ENCODE data around the gene PTER. TPM values are rescaled to one million over a fixed set of nuclear protein-coding genes. Genes with fewer than 3 reads are reported as not detected.

PTER gene
- total and polyA plus RNA-seq, 5 experiments from 2014 or later = 12.9 to 21.1 (median 15.0) TPM

DNA sequence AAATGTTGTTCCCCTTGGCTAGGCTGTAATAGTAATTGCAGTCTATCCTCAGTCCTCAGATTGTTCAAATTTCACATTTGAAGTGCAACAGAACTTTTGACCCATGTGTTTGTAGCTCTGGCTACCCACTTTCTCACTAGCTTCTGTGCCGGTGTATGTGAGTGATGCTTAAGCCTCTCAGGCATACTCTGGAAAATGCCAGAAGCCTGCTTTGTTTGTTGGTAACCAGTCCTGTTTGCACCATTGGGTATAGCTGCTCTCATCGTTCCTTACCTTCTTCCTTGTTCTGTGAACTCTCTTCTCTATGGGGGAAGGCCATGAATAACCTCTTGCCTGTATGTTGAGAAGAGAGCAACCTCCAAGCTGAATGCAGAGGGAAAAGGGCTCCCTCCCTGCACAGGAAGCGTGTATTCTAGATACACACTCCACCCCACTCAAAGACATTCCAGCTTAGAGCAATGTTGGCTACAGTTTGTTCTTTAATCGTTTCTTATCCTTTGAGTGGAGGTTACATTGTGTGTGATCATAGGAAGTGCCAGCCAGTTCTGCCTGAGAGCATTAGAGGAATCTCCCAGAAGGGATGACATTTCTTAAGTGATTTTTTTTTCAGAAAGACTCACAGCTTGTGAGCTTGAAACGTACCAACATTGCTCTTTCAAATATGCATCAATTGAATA is 44.4 kb downstream of the PTER start:
- H3K27me3 Mint-ChIP-seq = no peaks in the 10 kb centered on the region
- H3K4me1 Mint-ChIP-seq = peaks cover 0 to 12% (median 6%) of the 10 kb centered on the region in 4 donors
- DNase-seq (no peak), ATAC-seq (no peak)
- H3K4me3 Mint-ChIP-seq = no peak overlapping the region
- peak overlapping the region in 3 of 10 donors; percentile 17 to 56 (median 33) for H3K27ac Mint-ChIP-seq
- POLR2A ChIA-PET = no interaction called here
- H3K9me3 Mint-ChIP-seq = no peaks in the 10 kb centered on the region
- peaks cover 0 to 40% (median 20%) of the 10 kb centered on the region in 3 donors for H3K36me3 Mint-ChIP-seq

DNA sequence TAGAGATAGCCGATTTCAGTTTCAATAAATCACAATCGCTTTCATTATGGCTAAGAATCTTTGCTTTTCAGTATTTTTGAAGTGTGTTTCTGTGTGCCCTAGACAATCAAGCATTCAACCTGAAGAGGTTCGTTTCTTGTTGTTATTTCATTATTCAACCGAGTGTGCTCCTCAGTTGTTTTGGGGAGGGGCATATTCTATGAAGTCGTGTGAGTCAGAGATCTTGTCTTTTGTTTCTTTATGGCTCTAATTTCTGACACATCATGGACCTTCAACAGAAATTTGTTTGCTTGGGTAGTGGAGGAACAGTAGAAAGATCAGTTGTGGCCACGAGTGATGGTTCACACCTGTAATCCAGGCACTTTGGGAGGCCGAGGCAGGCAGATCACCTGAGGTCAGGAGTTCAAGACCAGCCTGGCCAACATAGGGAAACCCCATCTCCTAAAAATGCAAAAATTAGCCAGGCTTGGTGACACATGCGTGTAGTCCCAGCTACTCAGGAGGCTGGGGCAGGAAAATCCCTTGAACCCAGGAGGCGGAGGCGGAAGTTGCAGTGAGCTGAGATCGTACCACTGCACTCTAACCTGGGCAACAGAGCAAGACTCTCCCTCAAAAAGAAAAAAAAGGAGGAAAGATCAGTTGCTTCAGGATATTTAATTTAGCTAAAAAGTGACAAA is 46.6 kb downstream of the PTER start:
- Mint-ChIP-seq H3K36me3 (peaks cover 0 to 49% (median 36%) of the 10 kb centered on the region in 3 donors), H3K4me1 (peaks cover 0 to 12% (median 6%) of the 10 kb centered on the region in 4 donors), H3K4me3 (no peak overlapping the region), H3K27ac (no peak overlapping the region), H3K27me3 (no peaks in the 10 kb centered on the region), H3K9me3 (no peaks in the 10 kb centered on the region)
- POLR2A ChIA-PET = no interaction called here
- DNase-seq = no peak
- no peak for ATAC-seq

DNA sequence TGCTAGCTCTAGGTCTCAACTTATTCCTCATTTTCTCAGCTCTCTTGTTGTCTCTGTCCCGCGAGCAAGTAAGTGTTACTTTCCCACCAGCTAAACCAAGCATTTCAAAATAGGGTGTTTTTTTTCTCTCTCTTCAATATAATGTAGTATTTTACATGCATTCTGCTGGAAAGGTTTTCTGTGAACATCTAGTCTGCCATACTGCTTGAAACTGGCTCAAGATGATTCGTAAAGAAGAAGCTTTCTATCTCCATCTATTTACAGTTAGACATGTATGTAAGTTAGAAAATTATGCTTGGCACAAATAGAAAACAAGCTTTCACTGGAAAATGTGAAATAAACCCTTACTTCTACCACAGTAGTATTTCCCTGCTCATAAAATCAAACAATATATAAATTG is 53.7 kb downstream of the PTER start:
- Mint-ChIP-seq H3K27ac (no peak overlapping the region), H3K9me3 (no peaks in the 10 kb centered on the region)
- POLR2A ChIA-PET = no interaction called here

DNA sequence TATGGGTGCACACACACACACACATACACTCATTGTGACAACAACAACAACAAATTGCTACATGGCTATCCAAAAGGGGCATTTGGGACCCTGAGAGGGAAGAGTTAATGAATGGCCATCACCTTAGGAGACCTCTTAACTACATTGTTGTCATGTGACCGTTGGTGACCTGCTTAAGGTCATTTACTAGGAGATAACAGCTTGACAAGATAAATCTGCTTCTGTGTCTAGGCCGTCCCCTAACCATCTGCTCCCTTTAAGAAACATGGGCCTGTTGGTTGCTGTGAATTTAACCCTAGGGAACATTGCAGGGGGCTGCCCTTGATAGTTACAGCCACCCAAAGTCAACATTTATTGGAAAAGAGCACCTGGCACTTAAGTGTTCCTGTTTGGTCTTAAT is 55.1 kb downstream of the PTER start:
- no peaks in the 10 kb centered on the region for H3K27me3 Mint-ChIP-seq
- no peaks in the 10 kb centered on the region for H3K9me3 Mint-ChIP-seq
- POLR2A ChIA-PET = no interaction called here
- peaks cover 0 to 6% (median under 1%) of the 10 kb centered on the region in 4 donors for H3K4me1 Mint-ChIP-seq
- DNase-seq (no peak), ATAC-seq (no peak)
- peaks cover 8 to 66% (median 47%) of the 10 kb centered on the region in 3 donors for H3K36me3 Mint-ChIP-seq
- no peak overlapping the region for H3K27ac Mint-ChIP-seq
- no peak overlapping the region for H3K4me3 Mint-ChIP-seq

More for the DNA sequence above, 53.7 kb downstream of the PTER start:
- Mint-ChIP-seq H3K36me3 (peaks cover 8 to 68% (median 55%) of the 10 kb centered on the region in 3 donors), H3K4me3 (no peak overlapping the region), H3K4me1 (peaks cover 0 to 6% (median 1%) of the 10 kb centered on the region in 4 donors), H3K27me3 (no peaks in the 10 kb centered on the region)
- no peak for ATAC-seq
- no peak for DNase-seq

DNA sequence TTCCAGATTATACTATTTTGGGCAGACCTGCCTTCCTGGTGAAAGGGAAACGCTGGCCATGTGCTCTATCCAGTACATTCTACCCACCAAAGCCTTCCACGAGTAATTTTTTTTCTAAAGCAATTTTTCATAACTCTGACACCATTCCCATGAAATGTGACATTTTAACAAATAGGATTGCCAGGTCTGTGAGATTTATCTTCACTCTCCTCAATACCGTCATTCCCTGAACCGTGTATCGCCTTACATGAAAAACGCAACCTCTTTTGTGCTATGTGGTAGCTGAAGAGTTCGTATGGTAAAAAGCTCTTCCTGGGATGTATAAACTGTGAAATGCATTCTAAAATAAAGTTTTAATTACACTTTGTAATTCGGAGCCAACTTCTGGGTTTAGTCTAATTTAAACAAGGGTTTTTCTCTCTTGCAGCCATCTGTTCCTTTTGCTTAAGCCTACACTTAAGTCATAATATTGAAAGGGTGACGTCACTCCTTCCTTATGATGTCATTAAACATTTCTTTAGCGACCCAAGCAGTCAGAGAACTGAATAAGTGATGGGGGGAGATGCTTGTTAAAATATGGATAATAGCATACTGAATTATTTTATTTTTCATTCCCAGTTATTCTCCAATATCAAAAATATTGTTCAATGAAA is 57.2 kb downstream of the PTER start:
- POLR2A ChIA-PET = no interaction called here
- Mint-ChIP-seq H3K4me1 (peaks cover 0 to 3% (median under 1%) of the 10 kb centered on the region in 4 donors), H3K9me3 (no peaks in the 10 kb centered on the region), H3K4me3 (no peak overlapping the region), H3K27ac (no peak overlapping the region), H3K27me3 (no peaks in the 10 kb centered on the region), H3K36me3 (peaks cover 9 to 71% (median 42%) of the 10 kb centered on the region in 3 donors)
- DNase-seq (no peak), ATAC-seq (no peak)

DNA sequence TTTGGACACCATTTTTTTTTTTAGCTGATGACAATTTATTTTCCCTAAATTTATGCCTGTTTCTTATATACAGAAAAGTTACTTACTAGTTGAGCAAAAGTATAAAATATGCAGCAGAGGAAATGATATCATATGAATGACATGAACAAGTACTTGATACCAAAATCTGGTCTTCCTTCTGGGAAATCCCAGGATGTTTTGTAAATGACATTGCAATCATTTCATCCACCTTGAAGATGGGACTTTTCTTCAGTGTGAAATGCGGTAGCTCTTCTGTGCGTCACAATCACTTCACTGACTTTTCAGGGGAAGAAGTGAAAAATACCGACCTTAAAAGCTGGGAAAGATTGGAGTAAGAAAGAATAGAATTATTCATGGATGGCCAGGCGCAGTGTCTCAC is 61.1 kb downstream of the PTER start:
- peaks cover 4 to 52% (median 45%) of the 10 kb centered on the region in 3 donors for H3K36me3 Mint-ChIP-seq
- peaks cover 0 to 1% (median 0%) of the 10 kb centered on the region in 4 donors for H3K4me1 Mint-ChIP-seq
- no peak for DNase-seq
- H3K27me3 Mint-ChIP-seq = no peaks in the 10 kb centered on the region
- H3K4me3 Mint-ChIP-seq = no peak overlapping the region
- H3K27ac Mint-ChIP-seq = no peak overlapping the region
- ATAC-seq = no peak
- H3K9me3 Mint-ChIP-seq = no peaks in the 10 kb centered on the region
- POLR2A ChIA-PET = no interaction called here

DNA sequence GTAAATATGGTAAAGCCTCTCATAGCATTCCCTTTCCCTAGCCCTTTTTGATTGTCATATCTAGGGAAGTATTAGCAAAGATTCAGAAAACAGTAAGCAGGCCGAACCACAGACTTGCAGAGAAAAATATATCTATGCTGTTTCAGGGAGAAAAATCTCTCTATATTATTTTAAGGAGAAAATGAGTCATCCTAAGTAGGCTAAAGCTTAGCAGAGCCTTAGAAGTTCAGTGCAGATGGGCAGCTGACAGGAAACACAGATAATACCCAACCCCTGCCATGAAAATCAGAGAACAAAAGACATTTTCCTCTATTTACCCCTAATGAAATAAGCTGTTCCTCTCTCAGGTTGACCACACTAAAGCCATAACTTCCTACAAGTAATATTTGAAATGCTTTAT is 68.4 kb downstream of the PTER start:
- no peak for DNase-seq
- Mint-ChIP-seq H3K4me1 (peaks cover 0 to 6% (median under 1%) of the 10 kb centered on the region in 4 donors), H3K9me3 (no peaks in the 10 kb centered on the region), H3K27me3 (no peaks in the 10 kb centered on the region), H3K4me3 (no peak overlapping the region), H3K27ac (no peak overlapping the region), H3K36me3 (peaks cover 11 to 27% (median 23%) of the 10 kb centered on the region in 3 donors)
- POLR2A ChIA-PET = no interaction called here
- no peak for ATAC-seq

DNA sequence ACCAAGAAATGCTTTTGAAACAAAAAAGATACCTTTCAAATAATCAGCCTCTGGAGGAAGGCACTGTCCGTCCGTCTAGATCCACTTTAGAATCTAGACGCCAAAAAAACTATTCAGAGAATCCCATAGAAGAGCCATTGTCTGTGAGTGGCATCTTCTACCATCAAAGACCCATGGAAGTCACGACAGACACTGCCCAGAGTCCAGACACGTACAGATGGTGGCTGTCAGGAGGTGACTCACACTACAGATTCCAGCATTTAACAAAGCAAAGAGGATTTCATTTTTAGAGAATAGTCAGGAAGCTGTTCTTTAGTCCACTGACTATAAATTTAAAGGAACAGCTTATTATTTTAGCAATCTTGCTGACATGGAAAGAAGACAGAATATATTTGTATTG is 73.2 kb downstream of the PTER start:
- ATAC-seq (no peak), DNase-seq (no peak)
- H3K4me3 Mint-ChIP-seq = no peak overlapping the region
- peaks cover 11 to 48% (median 20%) of the 10 kb centered on the region in 3 donors for H3K36me3 Mint-ChIP-seq
- H3K27ac Mint-ChIP-seq = no peak overlapping the region
- H3K9me3 Mint-ChIP-seq = no peaks in the 10 kb centered on the region
- POLR2A ChIA-PET = no interaction called here
- H3K27me3 Mint-ChIP-seq = no peaks in the 10 kb centered on the region
- peaks cover 0 to 3% (median 0%) of the 10 kb centered on the region in 4 donors for H3K4me1 Mint-ChIP-seq

DNA sequence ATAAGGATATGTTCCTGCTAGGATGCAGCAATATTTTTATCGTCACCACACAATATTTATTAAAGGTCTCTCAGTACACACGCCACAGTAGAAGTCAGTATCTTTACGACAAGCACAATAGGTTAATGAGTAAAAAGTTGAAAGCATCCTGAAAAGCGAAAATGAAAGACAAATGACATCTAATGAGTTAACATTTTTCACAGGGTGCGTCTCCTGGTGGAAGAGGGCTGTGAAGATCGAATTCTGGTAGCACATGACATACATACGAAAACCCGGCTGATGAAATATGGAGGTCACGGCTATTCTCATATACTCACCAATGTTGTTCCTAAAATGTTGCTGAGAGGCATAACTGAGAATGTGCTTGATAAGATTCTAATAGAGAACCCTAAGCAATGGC is 74.0 kb downstream of the PTER start:
- Mint-ChIP-seq H3K27ac (no peak overlapping the region), H3K4me1 (peaks cover 0 to 3% (median 0%) of the 10 kb centered on the region in 4 donors), H3K4me3 (no peak overlapping the region), H3K9me3 (no peaks in the 10 kb centered on the region), H3K27me3 (no peaks in the 10 kb centered on the region), H3K36me3 (peaks cover 11 to 48% (median 20%) of the 10 kb centered on the region in 3 donors)
- DNase-seq (no peak), ATAC-seq (no peak)
- POLR2A ChIA-PET = no interaction called here

DNA sequence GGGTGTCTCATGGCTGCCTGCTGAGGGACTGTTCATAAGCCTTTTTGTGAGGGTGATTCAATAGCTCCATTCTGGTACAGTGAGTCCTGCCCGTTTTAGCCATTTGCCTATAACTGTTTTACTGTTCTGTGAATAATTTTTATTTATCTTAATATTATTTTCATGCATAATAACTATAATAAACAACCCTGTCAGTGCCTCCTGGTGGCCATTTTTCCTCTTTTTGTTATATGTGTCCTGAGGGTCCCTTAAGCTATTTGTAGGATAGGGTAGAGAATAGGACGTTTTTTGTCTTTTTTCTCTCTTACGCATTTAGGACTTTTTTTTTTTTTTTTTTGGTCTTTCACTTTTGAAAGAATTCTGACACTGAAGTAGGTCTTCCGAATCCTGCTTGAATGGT is 82.0 kb downstream of the PTER start:
- Mint-ChIP-seq H3K9me3 (peaks cover 0 to 2% (median 0%) of the 10 kb centered on the region in 9 donors), H3K4me1 (peaks cover 5 to 18% (median 11%) of the 10 kb centered on the region in 4 donors), H3K36me3 (peaks cover 2 to 17% (median 6%) of the 10 kb centered on the region in 3 donors), H3K27ac (no peak overlapping the region), H3K4me3 (peak overlapping the region in 6 of 10 donors; percentile 26 to 88 (median 76)), H3K27me3 (peaks cover 19 to 36% (median 29%) of the 10 kb centered on the region in 5 donors)
- POLR2A ChIA-PET = no interaction called here
- DNase-seq (no peak), ATAC-seq (no peak)

DNA sequence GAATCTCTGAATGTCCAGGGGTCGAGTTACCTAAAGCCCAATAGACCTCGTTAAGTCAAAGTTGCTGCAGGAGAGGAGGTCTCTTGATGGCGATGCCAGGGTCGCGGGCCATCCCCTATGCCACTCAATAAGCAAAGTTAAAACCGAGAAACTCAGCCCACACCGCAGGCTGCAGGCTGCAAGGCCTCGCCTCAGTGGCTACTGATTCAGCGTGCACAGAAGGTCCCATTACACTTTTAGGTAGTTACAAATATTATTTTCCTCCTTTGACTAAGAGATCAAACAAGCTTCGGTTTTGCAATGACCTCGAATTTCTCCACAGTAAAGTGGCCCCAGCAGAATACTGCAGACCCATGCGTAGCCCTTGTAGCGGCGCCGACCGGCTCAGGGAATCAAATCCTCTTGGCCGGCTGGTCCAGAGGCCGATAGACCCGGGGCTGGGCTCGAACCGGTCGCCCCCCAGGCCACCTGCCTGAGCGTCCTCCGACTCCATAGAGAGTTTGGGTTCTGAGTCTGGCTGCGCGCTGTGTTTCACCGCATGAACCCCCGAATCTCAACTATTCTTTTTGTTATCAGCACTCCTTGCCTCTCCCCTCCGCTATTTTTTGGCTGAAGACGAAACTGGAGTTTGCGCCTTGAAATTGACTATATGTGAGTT is 82.6 kb downstream of the PTER start:
- POLR2A ChIA-PET = no interaction called here
- Mint-ChIP-seq H3K4me1 (peaks cover 5 to 18% (median 11%) of the 10 kb centered on the region in 4 donors), H3K27ac (no peak overlapping the region), H3K9me3 (peaks cover 0 to 2% (median 0%) of the 10 kb centered on the region in 9 donors), H3K27me3 (peaks cover 22 to 41% (median 35%) of the 10 kb centered on the region in 5 donors), H3K4me3 (peak overlapping the region; percentile 73 to 89 (median 83)), H3K36me3 (peaks cover 0 to 14% (median 6%) of the 10 kb centered on the region in 3 donors)
- no peak for ATAC-seq
- no peak for DNase-seq

DNA sequence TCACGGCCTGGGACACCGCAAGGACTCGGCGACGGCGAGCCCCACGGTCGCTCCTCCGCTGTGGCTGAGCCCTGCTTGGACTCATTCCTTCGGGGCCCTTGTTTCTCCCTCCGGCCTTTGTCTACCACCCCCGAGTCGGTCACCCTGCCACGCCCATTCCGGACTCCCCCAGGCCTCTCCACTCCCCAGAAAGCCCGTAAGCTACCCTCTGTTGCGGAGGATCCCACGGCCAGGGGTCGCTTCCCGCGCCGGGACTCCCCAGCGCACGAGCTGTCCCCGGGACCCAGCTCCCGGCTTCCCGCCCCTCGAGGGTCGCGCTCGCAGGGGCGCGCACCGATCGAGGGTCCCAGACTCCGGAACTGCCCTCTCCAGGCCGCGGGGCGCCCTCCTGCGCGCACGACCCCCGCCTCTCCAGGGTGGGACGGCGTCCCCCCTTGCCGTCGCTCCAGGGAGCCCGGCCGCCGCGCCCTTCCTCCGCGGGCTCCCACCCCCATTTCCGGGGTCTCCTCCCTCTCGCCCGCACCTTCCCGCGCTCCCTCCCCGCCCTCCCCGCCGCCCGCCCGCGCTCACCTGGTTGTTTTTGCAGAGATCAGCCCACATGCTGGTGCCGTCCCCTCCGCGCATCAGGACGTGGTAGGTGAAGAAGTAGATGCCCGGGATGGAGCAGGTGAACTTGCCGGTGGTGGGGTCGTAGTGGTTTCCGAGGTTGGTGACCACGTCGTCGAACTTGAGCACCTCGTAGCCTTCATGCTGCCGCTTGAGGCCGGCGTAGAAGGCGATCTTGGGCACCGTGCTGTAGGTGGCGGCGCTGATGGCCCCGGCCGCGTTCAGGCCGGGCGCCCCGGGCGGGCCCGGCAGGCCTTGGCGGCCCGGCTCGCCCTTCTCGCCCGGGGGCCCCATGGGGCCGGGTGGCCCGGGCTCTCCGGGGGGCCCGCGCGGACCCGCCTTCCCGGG is 83.4 kb downstream of the PTER start:
- Mint-ChIP-seq H3K9me3 (peaks cover 0 to 2% (median 0%) of the 10 kb centered on the region in 9 donors), H3K36me3 (peaks cover 0 to 7% (median 6%) of the 10 kb centered on the region in 3 donors), H3K4me1 (peaks cover 5 to 18% (median 11%) of the 10 kb centered on the region in 4 donors), H3K4me3 (peak overlapping the region; percentile 73 to 89 (median 83)), H3K27me3 (peaks cover 25 to 41% (median 38%) of the 10 kb centered on the region in 5 donors), H3K27ac (no peak overlapping the region)
- ATAC-seq = peak; percentile 25 to 33
- DNase-seq = no peak
- POLR2A ChIA-PET = no interaction called here
